IMR-90 (cell line): ENCODE results near the gene ASPG. TPM values are rescaled to one million over a fixed set of nuclear protein-coding genes. Genes with fewer than 3 reads are reported as not detected.

Source experiments
- ATAC-seq: fragments of 200-7000 bp; cut with Tn5 transposase; 2 replicates; pipeline ENCODE4 v1.9.1; 2020; ENCODE audit warnings: low read depth, mild to moderate bottlenecking, moderate library complexity
- BruUV-seq: library from RNA; stranded (reverse); fragments of 400-500 nt; replicated peaks from 2 replicates; lab custom pipeline; 2021; lab: Mats Ljungman, UMichigan
- CTCF ChIA-PET: fragments of 300-600 bp; formaldehyde crosslinking; extraction: SDS; loops from one replicate; lab custom pipeline; 2021; ENCODE audit warnings: antibody characterized with exemption; lab: Yijun Ruan, JAX
- POLR2A ChIA-PET: fragments of 300-600 bp; sonication (Branson Sonifier 250); formaldehyde crosslinking; loops from one replicate; lab custom pipeline; 2022; ENCODE audit warnings: antibody characterized with exemption; ENCODE audit not compliant: unreplicated experiment; lab: Charles Lee
- DNase-seq: peaks from one replicate; pipeline ENCODE4 v3.0.0; 2013
- H2AFZ ChIP-seq: replicated peaks from 2 replicates; pipeline ENCODE3; 2013; ENCODE audit warnings: low read length, mild to moderate bottlenecking; ENCODE audit not compliant: poor library complexity
- H2AK5ac ChIP-seq: 2 replicates; pipeline ENCODE4 v1.6.1; 2013; ENCODE audit warnings: low read depth, low read length, inconsistent platforms
- H2AK9ac ChIP-seq: replicated peaks from 2 replicates; pipeline ENCODE3; 2013; ENCODE audit warnings: mild to moderate bottlenecking, low read depth, low read length, moderate library complexity; ENCODE audit not compliant: poor library complexity
- H2BK120ac ChIP-seq: 2 replicates; pipeline ENCODE4 v1.6.1; 2013; ENCODE audit warnings: low read depth, low read length, inconsistent platforms
- H2BK15ac ChIP-seq: 3 replicates; pipeline ENCODE4 v1.6.1; 2013; ENCODE audit warnings: low read depth, low read length, inconsistent platforms
- H2BK20ac ChIP-seq: 2 replicates; pipeline ENCODE4 v1.6.1; 2013; ENCODE audit warnings: low read depth, mild to moderate bottlenecking, inconsistent platforms, low read length, moderate library complexity
- H2BK5ac ChIP-seq: 2 replicates; pipeline ENCODE4 v1.6.1; 2013; ENCODE audit warnings: mild to moderate bottlenecking, low read depth, low read length, inconsistent platforms; ENCODE audit not compliant: poor library complexity, severe bottlenecking
- H3K14ac ChIP-seq: replicated peaks from 2 replicates; pipeline ENCODE4 v1.6.1; 2013; ENCODE audit warnings: low read depth, low read length, inconsistent platforms
- H3K18ac ChIP-seq: 2 replicates; pipeline ENCODE4 v1.6.1; 2013; ENCODE audit warnings: low read depth, low read length, control low read depth
- H3K23ac ChIP-seq: 2 replicates; pipeline ENCODE4 v1.6.1; 2013; ENCODE audit warnings: low read depth, low read length, inconsistent platforms
- H3K27ac ChIP-seq: 2 replicates; pipeline ENCODE4 v1.5.1; 2013; ENCODE audit warnings: mild to moderate bottlenecking, control low read depth, low read length; ENCODE audit not compliant: insufficient read depth
- H3K27me3 ChIP-seq: 2 replicates; pipeline ENCODE4 v1.6.1; 2013; ENCODE audit warnings: low read length; ENCODE audit not compliant: control insufficient read depth, insufficient read depth
- H3K36me3 ChIP-seq: 2 replicates; pipeline ENCODE4 v1.6.1; 2013; ENCODE audit warnings: low read length, mixed read lengths; ENCODE audit not compliant: control insufficient read depth, insufficient read depth
- H3K4ac ChIP-seq: 2 replicates; pipeline ENCODE4 v1.6.1; 2013; ENCODE audit warnings: low read depth, low read length, inconsistent platforms
- H3K4me1 ChIP-seq: 2 replicates; pipeline ENCODE4 v1.6.1; 2013; ENCODE audit warnings: low read length, mixed read lengths; ENCODE audit not compliant: control insufficient read depth, insufficient read depth
- H3K4me2 ChIP-seq: 2 replicates; pipeline ENCODE4 v1.6.1; 2013; ENCODE audit warnings: low read depth, mild to moderate bottlenecking, control low read depth, low read length, moderate library complexity
- H3K4me3 ChIP-seq: 2 replicates; pipeline ENCODE4 v1.5.1; 2013; ENCODE audit warnings: low read depth, mild to moderate bottlenecking, control low read depth, low read length, moderate library complexity; ENCODE audit not compliant: insufficient read depth
- H3K56ac ChIP-seq: 2 replicates; pipeline ENCODE4 v1.6.1; 2013; ENCODE audit warnings: low read length, inconsistent platforms; ENCODE audit not compliant: insufficient read depth; ENCODE audit errors: extremely low read depth
- H3K79me1 ChIP-seq, 2 experiments: 2 replicates each; pipeline ENCODE4 v1.6.1; 2013; ENCODE audit warnings: low read length in 2 of 2, inconsistent platforms in 1 of 2, low read depth in 1 of 2
- H3K9ac ChIP-seq: 2 replicates; pipeline ENCODE4 v1.6.1; 2013; ENCODE audit warnings: low read depth, low read length, control low read depth
- H3K9me1 ChIP-seq: 2 replicates; pipeline ENCODE4 v1.6.1; 2013; ENCODE audit warnings: low read length, inconsistent platforms; ENCODE audit not compliant: insufficient read depth
- H3K9me3 ChIP-seq: 2 replicates; pipeline ENCODE4 v1.6.1; 2013; ENCODE audit warnings: low read length; ENCODE audit not compliant: control insufficient read depth, insufficient read depth
- H4K20me1 ChIP-seq: 2 replicates; pipeline ENCODE4 v1.6.1; 2013; ENCODE audit warnings: low read length, inconsistent platforms; ENCODE audit not compliant: insufficient read depth
- H4K5ac ChIP-seq: 2 replicates; pipeline ENCODE4 v1.6.1; 2013; ENCODE audit warnings: mild to moderate bottlenecking, low read depth, low read length, control low read depth
- H4K8ac ChIP-seq, 2 experiments: 2 replicates each; pipeline ENCODE4 v1.6.1; 2013; ENCODE audit warnings: low read depth in 2 of 2, low read length in 2 of 2, control low read depth in 1 of 2, inconsistent platforms in 1 of 2
- H4K91ac ChIP-seq: 2 replicates; pipeline ENCODE4 v1.6.1; 2013; ENCODE audit warnings: low read depth, low read length, inconsistent platforms; ENCODE audit not compliant: insufficient read depth
- CEBPB ChIP-seq: IDR thresholded peaks from 2 replicates; pipeline ENCODE4 v1.6.1; 2012; ENCODE audit warnings: low read depth, low read length, improper control_type of control experiment
- MAZ ChIP-seq: IDR thresholded peaks from 2 replicates; pipeline ENCODE4 v1.6.1; 2012; ENCODE audit warnings: low read depth, mild to moderate bottlenecking, low read length, improper control_type of control experiment, moderate library complexity, borderline replicate concordance
- NFE2L2 ChIP-seq: fragments of 150-350 bp; IDR thresholded peaks from 2 replicates; pipeline ENCODE4 v1.6.1; 2016; ENCODE audit warnings: low read depth, mild to moderate bottlenecking, low read length
- POLR2A ChIP-seq: IDR thresholded peaks from 2 replicates; pipeline ENCODE4 v1.6.1; 2012; ENCODE audit warnings: mild to moderate bottlenecking, low read depth, low read length
- RAD21 ChIP-seq: IDR thresholded peaks from 2 replicates; pipeline ENCODE4 v1.6.1; 2012; ENCODE audit warnings: low read length, improper control_type of control experiment
- RCOR1 ChIP-seq: IDR thresholded peaks from 2 replicates; pipeline ENCODE4 v1.6.1; 2012; ENCODE audit warnings: mild to moderate bottlenecking, low read length, improper control_type of control experiment; ENCODE audit not compliant: insufficient replicate concordance
- SMC3 ChIP-seq: fragments of 150-350 bp; IDR thresholded peaks from 2 replicates; pipeline ENCODE4 v1.6.1; 2016; ENCODE audit warnings: low read depth, mild to moderate bottlenecking, antibody characterized with exemption, low read length, moderate library complexity
- WGBS, 2 experiments: methylation state at CpG; one replicate each; pipeline versions ENCODE4 v1.1.5 to v1.1.7; 2013; ENCODE audit warnings: missing lambda C conversion rate in 2 of 2; ENCODE audit not compliant: insufficient read length in 1 of 2; ENCODE audit errors: extremely low coverage in 2 of 2; 5-methylcytosine and 5-hydroxymethylcytosine counted together
- dilution Hi-C: fragments of 300-500 bp; cut with HindIII; formaldehyde crosslinking; loops from one replicate; pipeline ENCODE4 v1.14.3; 2018; ENCODE audit warnings: low sequenced_read_pairs; ENCODE audit not compliant: unreplicated experiment
- in situ Hi-C: fragments of 300-500 bp; cut with MboI; formaldehyde crosslinking; loops from 3 replicates; pipeline ENCODE4 v1.14.3; 2019; ENCODE audit warnings: low sequenced_read_pairs, inconsistent platforms, mixed read lengths
- intact Hi-C: fragments of 100-400 bp; cut with micrococcal nuclease; formaldehyde crosslinking; loops from 2 replicates; pipeline ENCODE4 v1.10.0; 2022
- polyA plus RNA-seq, 3 experiments: library from polyadenylated mRNA; depleted of rRNA; stranded (reverse); fragments of >200 nt; gene quantifications; 2 replicates each; pipeline ENCODE4 v1.2.3, GENCODE V29; 2012; ENCODE audit warnings: low replicate concordance in 1 of 3
- total RNA-seq: library from RNA; depleted of rRNA; stranded (reverse); fragments of >200 nt; gene quantifications from 2 replicates; pipeline ENCODE4 v1.2.3, GENCODE V29; 2012
- TF ChIP-seq, protein P1 (sequence below): fragments of 150-350 bp; IDR thresholded peaks from 2 replicates; pipeline ENCODE4 v1.6.1; 2017; ENCODE audit warnings: mild to moderate bottlenecking, antibody characterized with exemption, low read length, low read depth
- TF ChIP-seq, protein P2 (sequence below): fragments of 150-350 bp; IDR thresholded peaks from 2 replicates; pipeline ENCODE4 v1.6.1; 2016; ENCODE audit warnings: low read depth, mild to moderate bottlenecking, low read length, moderate library complexity, borderline replicate concordance

The ASPG gene
- total and polyA plus RNA-seq, 2 of the 4 experiments (the other 2 are of a cell fraction) = not detected

GRCh38 chr14:104108570-104109541 is 23.4 kb downstream of the ASPG start:
- Histone ChIP-seq H3K4me2 (no peak overlapping the region), H2BK5ac (no peak overlapping the region), H3K23ac (no peak overlapping the region), H3K9me3 (no peaks in the 10 kb centered on the region), H3K9me1 (no peaks in the 10 kb centered on the region), H2AK9ac (no peak overlapping the region), H2AK5ac (no peak overlapping the region), H3K4me1 (no peaks in the 10 kb centered on the region), H4K20me1 (no peaks in the 10 kb centered on the region), H4K5ac (no peak overlapping the region), H2BK120ac (no peak overlapping the region), H4K8ac (no peak overlapping the region), H3K18ac (no peak overlapping the region), H3K27me3 (no peaks in the 10 kb centered on the region), H3K36me3 (no peaks in the 10 kb centered on the region), H3K14ac (no peak overlapping the region), H3K4ac (no peak overlapping the region), H3K27ac (no peak overlapping the region), H3K79me1 (no peaks in the 10 kb centered on the region), H3K56ac (no peak overlapping the region), H4K91ac (no peak overlapping the region), H3K9ac (no peak overlapping the region), H2BK20ac (no peak overlapping the region), H2BK15ac (no peak overlapping the region), H2AFZ (no peak overlapping the region), H3K4me3 (no peak overlapping the region)
- in situ Hi-C loops (no loop called here), dilution Hi-C loops (no loop called here), intact Hi-C loops (no loop called here)
- ATAC-seq = no peak
- 42% methylated on average over 13 of the region's 26 CpGs; no CpG with 5 or more reads in 1 of the 2 experiments for WGBS, 2 experiments
- CTCF ChIA-PET = no interaction called here
- POLR2A ChIA-PET = no interaction called here
- BruUV-seq = no TSS peak
- no peak for DNase-seq
- no peak for TF ChIP-seq POLR2A
- TF ChIP-seq NFE2L2 = no peak
- TF ChIP-seq, protein P1, sequence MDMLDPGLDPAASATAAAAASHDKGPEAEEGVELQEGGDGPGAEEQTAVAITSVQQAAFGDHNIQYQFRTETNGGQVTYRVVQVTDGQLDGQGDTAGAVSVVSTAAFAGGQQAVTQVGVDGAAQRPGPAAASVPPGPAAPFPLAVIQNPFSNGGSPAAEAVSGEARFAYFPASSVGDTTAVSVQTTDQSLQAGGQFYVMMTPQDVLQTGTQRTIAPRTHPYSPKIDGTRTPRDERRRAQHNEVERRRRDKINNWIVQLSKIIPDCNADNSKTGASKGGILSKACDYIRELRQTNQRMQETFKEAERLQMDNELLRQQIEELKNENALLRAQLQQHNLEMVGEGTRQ = no peak
- TF ChIP-seq RAD21 = no peak
- TF ChIP-seq MAZ = no peak
- no peak for TF ChIP-seq CEBPB
- TF ChIP-seq RCOR1 = no peak
- TF ChIP-seq, protein P2, sequence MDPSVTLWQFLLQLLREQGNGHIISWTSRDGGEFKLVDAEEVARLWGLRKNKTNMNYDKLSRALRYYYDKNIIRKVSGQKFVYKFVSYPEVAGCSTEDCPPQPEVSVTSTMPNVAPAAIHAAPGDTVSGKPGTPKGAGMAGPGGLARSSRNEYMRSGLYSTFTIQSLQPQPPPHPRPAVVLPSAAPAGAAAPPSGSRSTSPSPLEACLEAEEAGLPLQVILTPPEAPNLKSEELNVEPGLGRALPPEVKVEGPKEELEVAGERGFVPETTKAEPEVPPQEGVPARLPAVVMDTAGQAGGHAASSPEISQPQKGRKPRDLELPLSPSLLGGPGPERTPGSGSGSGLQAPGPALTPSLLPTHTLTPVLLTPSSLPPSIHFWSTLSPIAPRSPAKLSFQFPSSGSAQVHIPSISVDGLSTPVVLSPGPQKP = no peak
- no peak for TF ChIP-seq SMC3
